OCI-LY1 (cell line): ENCODE data around the gene GNG10.

Experiments used
- CTCF ChIP-seq: fragments of 200-600 bp; sonication (generic), shearing (Covaris generic); IDR thresholded peaks from 2 replicates; pipeline ENCODE4 v1.5.1; 2017; ENCODE audit warnings: mild to moderate bottlenecking, antibody characterized with exemption, low read length, moderate library complexity, mixed read lengths
- EZH2 ChIP-seq: fragments of 200-600 bp; sonication (generic), shearing (Covaris generic); IDR thresholded peaks from 2 replicates; pipeline ENCODE4 v1.8.0; 2017; ENCODE audit warnings: borderline replicate concordance, mixed run types, mild to moderate bottlenecking, antibody characterized with exemption, low read length, moderate library complexity, mixed read lengths

GRCh38 chr9:111663301-111663823 lies 2.0 kb downstream of the GNG10 start:
- no peak for TF ChIP-seq CTCF
- TF ChIP-seq EZH2, result no peak
